Stimulated activated CD8-positive, alpha-beta memory T cell treated with anti-CD3 and anti-CD28 coated beads, Interleukin-15, amount 100 ng/mL, for 4 hours (primary cell): Measurements from ENCODE around the gene LRRC47.
"Not testable (repeated sequence)": the region's sequence is repeated elsewhere in the genome, so short reads cannot be mapped to it uniquely, and the experiment has no call there.

Experiments
- DNase-seq, 2 donors: peaks; one replicate each; pipeline ENCODE4 v3.0.0-alpha.2; 2020; ENCODE audit warnings: low read depth in 2 of 2

LRRC47 gene

GRCh38 chr1:3772027-3772714 lies 24.1 kb downstream of the LRRC47 start:
- DNase-seq, result peak; percentile 60 to 63

- DNase-seq, result no peak
Observed at GRCh38 chr1:3771108-3772026, 24.9 kb downstream of the LRRC47 start.

GRCh38 chr1:3770047-3770765 lies 26.1 kb downstream of the LRRC47 start:
- DNase-seq, result no peak

- DNase-seq, result no peak
Observed at GRCh38 chr1:3768811-3769390, 27.4 kb downstream of the LRRC47 start.

- DNase-seq, result no peak
Observed at GRCh38 chr1:3767328-3767925, 28.9 kb downstream of the LRRC47 start.

- no peak for DNase-seq
Observed at GRCh38 chr1:3763351-3764125, 32.8 kb downstream of the LRRC47 start.

GRCh38 chr1:3762873-3763228 lies 33.4 kb downstream of the LRRC47 start:
- DNase-seq, result no peak

- no peak for DNase-seq
Observed at GRCh38 chr1:3762151-3762872, 34.0 kb downstream of the LRRC47 start.

GRCh38 chr1:3761296-3762010 lies 34.8 kb downstream of the LRRC47 start:
- DNase-seq, result no peak

- no peak for DNase-seq
Observed at GRCh38 chr1:3759796-3760195, 36.5 kb downstream of the LRRC47 start.

- no peak for DNase-seq
Observed at GRCh38 chr1:3759164-3759563, 37.1 kb downstream of the LRRC47 start.

GRCh38 chr1:3756394-3756793 lies 39.9 kb downstream of the LRRC47 start:
- no peak for DNase-seq

- DNase-seq, result no peak
Observed at GRCh38 chr1:3753656-3754454, 42.4 kb downstream of the LRRC47 start.

GRCh38 chr1:3752400-3752945 lies 43.8 kb downstream of the LRRC47 start, which contains the start of gene CCDC27:
Gene CCDC27, plus strand, starts transcription at chr1:3752450. Its CDS starts 32 bp downstream, at chr1:3752482.
- DNase-seq, result no peak

- DNase-seq, result no peak
Observed at GRCh38 chr1:3750741-3751140, 45.6 kb downstream of the LRRC47 start.

- no peak for DNase-seq
Observed at GRCh38 chr1:3749512-3749911, 46.8 kb downstream of the LRRC47 start.

- not testable (repeated sequence) for DNase-seq
Observed at GRCh38 chr1:3748316-3748900, 47.9 kb downstream of the LRRC47 start.

GRCh38 chr1:3747903-3748302 lies 48.4 kb downstream of the LRRC47 start:
- no peak for DNase-seq
